ENCODE measurements around the gene TAB2.

- TF ChIP-seq, protein P1, sequence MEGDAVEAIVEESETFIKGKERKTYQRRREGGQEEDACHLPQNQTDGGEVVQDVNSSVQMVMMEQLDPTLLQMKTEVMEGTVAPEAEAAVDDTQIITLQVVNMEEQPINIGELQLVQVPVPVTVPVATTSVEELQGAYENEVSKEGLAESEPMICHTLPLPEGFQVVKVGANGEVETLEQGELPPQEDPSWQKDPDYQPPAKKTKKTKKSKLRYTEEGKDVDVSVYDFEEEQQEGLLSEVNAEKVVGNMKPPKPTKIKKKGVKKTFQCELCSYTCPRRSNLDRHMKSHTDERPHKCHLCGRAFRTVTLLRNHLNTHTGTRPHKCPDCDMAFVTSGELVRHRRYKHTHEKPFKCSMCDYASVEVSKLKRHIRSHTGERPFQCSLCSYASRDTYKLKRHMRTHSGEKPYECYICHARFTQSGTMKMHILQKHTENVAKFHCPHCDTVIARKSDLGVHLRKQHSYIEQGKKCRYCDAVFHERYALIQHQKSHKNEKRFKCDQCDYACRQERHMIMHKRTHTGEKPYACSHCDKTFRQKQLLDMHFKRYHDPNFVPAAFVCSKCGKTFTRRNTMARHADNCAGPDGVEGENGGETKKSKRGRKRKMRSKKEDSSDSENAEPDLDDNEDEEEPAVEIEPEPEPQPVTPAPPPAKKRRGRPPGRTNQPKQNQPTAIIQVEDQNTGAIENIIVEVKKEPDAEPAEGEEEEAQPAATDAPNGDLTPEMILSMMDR (IDR thresholded peaks at IDR 0.05) = no peak
- TF ChIP-seq POLR2AphosphoS5 (IDR thresholded peaks at IDR 0.05) (no peak), POLR2A (IDR thresholded peaks at IDR 0.05) (no peak)
Observed at GRCh38 chr6:149366267-149366921, 48.9 kb downstream of the TAB2 start.
